ENCODE measurements around the gene CEP170B.
"Not testable (repeated sequence)": the region's sequence is repeated elsewhere in the genome, so short reads cannot be mapped to it uniquely, and the experiment has no call there.

GRCh38 chr14:104890292-104890691, 25.2 kb downstream of the CEP170B start:
- not testable (repeated sequence) for TF ChIP-seq POLR2A, CTCF (IDR thresholded peaks at IDR 0.05)
